HepG2 (cell line): ENCODE data around the gene C2CD3. TPM values are rescaled to one million over a fixed set of nuclear protein-coding genes. Genes with fewer than 3 reads are reported as not detected.
A peak's percentile ranks its signal among the peaks of the same experiment; 100 is the strongest.

Source experiments
- ATAC-seq: fragments of 200-7000 bp; cut with Tn5 transposase; 3 replicates; pipeline ENCODE4 v1.9.1; 2020; ENCODE audit warnings: mild to moderate bottlenecking, moderate library complexity
- BruUV-seq: library from RNA; stranded (reverse); fragments of 400-500 nt; replicated peaks from 2 replicates; lab custom pipeline; 2021; lab: Mats Ljungman, UMichigan
- CTCF ChIA-PET: fragments of 300-600 bp; formaldehyde crosslinking; extraction: SDS; loops from one replicate; lab custom pipeline; 2021; ENCODE audit warnings: low total read pairs, inconsistent platforms, low intra/inter-chr PET ratio; lab: Yijun Ruan, JAX
- POLR2A ChIA-PET: fragments of 350-600 bp; sonication (Branson Sonifier 250); formaldehyde crosslinking; loops from one replicate; lab custom pipeline; 2020; ENCODE audit warnings: antibody characterized with exemption, inconsistent platforms; lab: Yijun Ruan, JAX
- DNase-seq: peaks from one replicate; pipeline ENCODE4 v3.0.0-alpha.2; 2015; ENCODE audit warnings: low spot score
- FAIRE-seq: peaks from 3 replicates; lab custom pipeline; 2011; peaks lifted over from hg19 to GRCh38; lab: Jason Lieb, UNC
- H2AFZ ChIP-seq: one replicate; pipeline ENCODE4 v1.6.1; 2011; ENCODE audit warnings: low read length, inconsistent platforms
- H3K27ac ChIP-seq: fragments of 300-600 bp; 3 replicates; pipeline ENCODE4 v1.8.0; 2011; ENCODE audit warnings: mixed run types, mild to moderate bottlenecking, mixed read lengths, low read length, inconsistent platforms; ENCODE audit not compliant: insufficient read depth; ENCODE audit errors: extremely low read length
- H3K27me3 ChIP-seq, 2 experiments: fragments of 200-600 bp in 1 of 2; 2 replicates in 1 of 2; 3 replicates in 1 of 2; pipeline versions ENCODE4 v1.6.0 to v1.8.0; 2011; ENCODE audit warnings: low read length in 2 of 2, mild to moderate bottlenecking in 2 of 2, moderate library complexity in 2 of 2, inconsistent platforms in 1 of 2; ENCODE audit not compliant: insufficient read depth in 2 of 2, control insufficient read depth in 1 of 2
- H3K36me3 ChIP-seq, 2 experiments: fragments of 200-600 bp in 1 of 2; replicated peaks in 1 of 2; 2 replicates in 1 of 2; 3 replicates in 1 of 2; pipeline versions ENCODE4 v1.5.1 to v1.8.0; 2011; ENCODE audit warnings: low read length in 2 of 2, inconsistent platforms in 1 of 2; ENCODE audit not compliant: insufficient read depth in 2 of 2, control insufficient read depth in 1 of 2
- H3K4me1 ChIP-seq: 2 replicates; pipeline ENCODE4 v1.5.1; 2012; ENCODE audit warnings: low read length, inconsistent platforms; ENCODE audit not compliant: insufficient read depth
- H3K4me2 ChIP-seq: 2 replicates; pipeline ENCODE4 v1.6.0; 2011; ENCODE audit warnings: low read depth, low read length, inconsistent platforms
- H3K4me3 ChIP-seq, 3 experiments: fragments of 200-600 bp in 1 of 3; sonication (generic), shearing (Covaris generic) in 1 of 3; replicated peaks in 1 of 3; 2 replicates each; pipeline ENCODE4 v1.5.1; 2011 to 2016; ENCODE audit warnings: low read length in 3 of 3, inconsistent platforms in 2 of 3, low read depth in 2 of 3, mild to moderate bottlenecking in 2 of 3, control low read depth in 1 of 3, mixed read lengths in 1 of 3; ENCODE audit not compliant: insufficient read depth in 1 of 3
- H3K79me2 ChIP-seq: one replicate; pipeline ENCODE4 v1.6.1; 2011; ENCODE audit warnings: low read length, inconsistent platforms; ENCODE audit not compliant: insufficient read depth
- H3K9ac ChIP-seq: 2 replicates; pipeline ENCODE4 v1.6.0; 2011; ENCODE audit warnings: mild to moderate bottlenecking, low read depth, low read length, inconsistent platforms; ENCODE audit not compliant: insufficient read depth
- H3K9me3 ChIP-seq: 2 replicates; pipeline ENCODE4 v1.5.1; 2012; ENCODE audit warnings: mild to moderate bottlenecking, low read length
- H4K20me1 ChIP-seq: 2 replicates; pipeline ENCODE4 v1.6.0; 2011; ENCODE audit warnings: inconsistent platforms, mild to moderate bottlenecking, low read length, moderate library complexity; ENCODE audit not compliant: insufficient read depth
- ESRRA ChIP-seq: sonication (generic); formaldehyde crosslinking; IDR thresholded peaks from 2 replicates; pipeline ENCODE4 v1.5.1; 2020; ENCODE audit warnings: mild to moderate bottlenecking, low read depth, missing genetic modification reagents
- MED1 ChIP-seq: sonication (generic); formaldehyde crosslinking; IDR thresholded peaks from 2 replicates; pipeline ENCODE4 v1.4.0; 2020; ENCODE audit warnings: missing genetic modification reagents
- NCOR1 ChIP-seq: fragments of 200-600 bp; sonication (generic); IDR thresholded peaks from 2 replicates; pipeline ENCODE4 v1.7.0; 2017; ENCODE audit warnings: antibody characterized with exemption, low read length, borderline replicate concordance
- SNAI1 ChIP-seq: sonication (generic); formaldehyde crosslinking; IDR thresholded peaks from 2 replicates; pipeline ENCODE4 v1.5.0; 2020; ENCODE audit warnings: mild to moderate bottlenecking, missing genetic modification reagents, borderline replicate concordance
- TBX2 ChIP-seq: sonication (generic); formaldehyde crosslinking; IDR thresholded peaks from 2 replicates; pipeline ENCODE4 v1.5.0; 2020; ENCODE audit warnings: missing genetic modification reagents, mild to moderate bottlenecking, borderline replicate concordance
- ZNF350 ChIP-seq: sonication (generic); formaldehyde crosslinking; IDR thresholded peaks from 2 replicates; pipeline ENCODE4 v1.4.0; 2020; ENCODE audit warnings: mild to moderate bottlenecking, low read depth, missing genetic modification reagents, borderline replicate concordance
- ZNF775 ChIP-seq: sonication (generic); formaldehyde crosslinking; IDR thresholded peaks from 2 replicates; pipeline ENCODE4 v1.4.0; 2020; ENCODE audit warnings: missing genetic modification reagents, mild to moderate bottlenecking, moderate library complexity, borderline replicate concordance
- WGBS: methylation state at CpG from one replicate; pipeline ENCODE4 v1.1.6; 2017; ENCODE audit warnings: low lambda C conversion rate; 5-methylcytosine and 5-hydroxymethylcytosine counted together
- in situ Hi-C: cut with HindIII; loops from 2 replicates; pipeline ENCODE4 v1.10.0; 2017; ENCODE audit warnings: low pct_unique_long_range_greater_than_20kb; ENCODE audit not compliant: extremely low pct_ligation_motif_present
- intact Hi-C: fragments of 100-400 bp; cut with micrococcal nuclease; formaldehyde crosslinking; loops from one replicate; pipeline ENCODE4 v1.10.0; 2022; ENCODE audit not compliant: unreplicated experiment
- polyA plus RNA-seq, 8 experiments: library from polyadenylated mRNA; depleted of rRNA in 3 of 8; stranded (reverse) in 7 of 8; unstranded in 1 of 8; fragments of >200 nt; fragmentation: Illumina TruSeq in 4 of 8; extraction: Trizol in 4 of 8; gene quantifications; 2 replicates each; pipeline versions ENCODE4 v1.2.1 to v1.2.3, GENCODE V29; 2011 to 2016; ENCODE audit warnings: low read depth in 4 of 8, missing spikeins in 1 of 8, mixed read lengths in 1 of 8; ENCODE audit not compliant: insufficient read depth in 1 of 8
- total RNA-seq, 5 experiments: library from RNA; depleted of rRNA; stranded (reverse); fragments of >200 nt; fragmentation: Illumina TruSeq; extraction: Trizol; gene quantifications; 2 replicates each; pipeline ENCODE4 v1.2.3, GENCODE V29; 2016; ENCODE audit warnings: low read depth in 1 of 5
- TF ChIP-seq, protein P1 (sequence below): sonication (generic); formaldehyde crosslinking; IDR thresholded peaks from 2 replicates; pipeline ENCODE4 v1.8.1; 2023; ENCODE audit warnings: missing genetic modification reagents, mild to moderate bottlenecking, borderline replicate concordance
- TF ChIP-seq, protein P2 (sequence below): sonication (generic); formaldehyde crosslinking; IDR thresholded peaks from 2 replicates; pipeline ENCODE4 v1.5.0; 2020; ENCODE audit warnings: missing genetic modification reagents, mild to moderate bottlenecking, borderline replicate concordance
- TF ChIP-seq, protein P3 (sequence below): sonication (generic); formaldehyde crosslinking; IDR thresholded peaks from 2 replicates; pipeline ENCODE4 v1.5.0; 2020; ENCODE audit warnings: missing genetic modification reagents

Gene C2CD3
- total and polyA plus RNA-seq, 2 of the 13 experiments (the other 11 are each of a cell fraction or from before 2014, with no cell fraction given) = 5.5 to 6.4 TPM

DNA sequence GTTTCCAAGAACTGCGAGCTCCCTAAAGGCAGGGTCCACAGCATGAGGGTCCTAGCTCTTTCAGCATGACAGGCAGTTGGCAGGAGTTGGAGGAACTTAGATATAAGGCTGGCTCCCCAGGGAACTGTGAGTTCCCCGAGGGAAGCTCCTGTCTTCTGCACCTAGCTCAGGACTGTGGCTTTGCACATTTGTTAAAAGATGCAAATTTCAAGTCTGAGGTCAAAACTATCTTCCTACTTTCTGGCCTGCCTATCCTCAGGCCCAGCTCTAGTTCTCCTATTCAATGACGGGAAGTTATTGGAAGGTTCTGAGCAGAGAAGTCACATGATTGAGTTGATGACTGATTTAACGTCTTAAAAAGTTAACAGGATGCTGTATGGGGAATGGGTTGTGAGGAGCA lies 150.3 kb downstream of the C2CD3 start (continued):
- no peak for TF ChIP-seq ZNF775 (CRISPR knock-in tag)
- TF ChIP-seq, protein P1, sequence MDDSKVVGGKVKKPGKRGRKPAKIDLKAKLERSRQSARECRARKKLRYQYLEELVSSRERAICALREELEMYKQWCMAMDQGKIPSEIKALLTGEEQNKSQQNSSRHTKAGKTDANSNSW = no peak

DNA sequence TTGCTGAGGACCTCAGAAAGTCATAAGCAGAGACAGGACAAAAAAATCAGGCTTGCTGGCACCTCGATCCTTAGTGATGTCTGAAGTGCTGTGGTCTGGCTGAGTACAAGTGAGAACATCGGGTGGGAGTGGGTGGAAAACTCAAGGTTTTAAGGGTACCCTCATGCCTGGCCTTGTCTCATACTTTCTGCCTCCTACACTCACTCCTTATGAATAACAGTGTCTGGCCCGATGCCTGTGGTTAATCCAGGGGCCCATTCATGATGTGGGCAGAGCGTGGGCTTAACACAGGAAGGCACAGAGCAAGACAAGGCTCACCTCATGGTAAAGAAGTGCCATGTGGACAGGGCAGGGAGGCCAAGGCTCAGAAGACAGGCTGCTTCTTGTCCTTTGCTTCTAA lies 150.9 kb downstream of the C2CD3 start:
- no TSS peak for BruUV-seq
- no peak overlapping the region for H3K9ac ChIP-seq
- H3K36me3 ChIP-seq = no peaks in the 10 kb centered on the region; a peak in 1 of 5 replicates
- H3K79me2 ChIP-seq = no peaks in the 10 kb centered on the region
- FAIRE-seq (no peak), DNase-seq (no peak), ATAC-seq (no peak)
- H2AFZ ChIP-seq = no peak overlapping the region
- TF ChIP-seq, protein P2, sequence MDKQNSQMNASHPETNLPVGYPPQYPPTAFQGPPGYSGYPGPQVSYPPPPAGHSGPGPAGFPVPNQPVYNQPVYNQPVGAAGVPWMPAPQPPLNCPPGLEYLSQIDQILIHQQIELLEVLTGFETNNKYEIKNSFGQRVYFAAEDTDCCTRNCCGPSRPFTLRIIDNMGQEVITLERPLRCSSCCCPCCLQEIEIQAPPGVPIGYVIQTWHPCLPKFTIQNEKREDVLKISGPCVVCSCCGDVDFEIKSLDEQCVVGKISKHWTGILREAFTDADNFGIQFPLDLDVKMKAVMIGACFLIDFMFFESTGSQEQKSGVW (CRISPR knock-in tag) = no peak
- no peak for TF ChIP-seq TBX2
- no peak for TF ChIP-seq ESRRA (CRISPR knock-in tag)
- no peak for TF ChIP-seq MED1
- TF ChIP-seq, protein P3, sequence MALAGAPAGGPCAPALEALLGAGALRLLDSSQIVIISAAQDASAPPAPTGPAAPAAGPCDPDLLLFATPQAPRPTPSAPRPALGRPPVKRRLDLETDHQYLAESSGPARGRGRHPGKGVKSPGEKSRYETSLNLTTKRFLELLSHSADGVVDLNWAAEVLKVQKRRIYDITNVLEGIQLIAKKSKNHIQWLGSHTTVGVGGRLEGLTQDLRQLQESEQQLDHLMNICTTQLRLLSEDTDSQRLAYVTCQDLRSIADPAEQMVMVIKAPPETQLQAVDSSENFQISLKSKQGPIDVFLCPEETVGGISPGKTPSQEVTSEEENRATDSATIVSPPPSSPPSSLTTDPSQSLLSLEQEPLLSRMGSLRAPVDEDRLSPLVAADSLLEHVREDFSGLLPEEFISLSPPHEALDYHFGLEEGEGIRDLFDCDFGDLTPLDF (CRISPR knock-in tag) = no peak
- no peak for TF ChIP-seq ZNF350 (CRISPR knock-in tag)
- no peak for TF ChIP-seq NCOR1
- no peak for TF ChIP-seq SNAI1 (CRISPR knock-in tag)
- in situ Hi-C loops = no loop called here
- H3K4me3 ChIP-seq = no peak overlapping the region
- no peaks in the 10 kb centered on the region for H4K20me1 ChIP-seq
- peak overlapping the region; percentile 92 for H3K27ac ChIP-seq
- H3K4me2 ChIP-seq = no peak overlapping the region
- peaks cover 42% of the 10 kb centered on the region for H3K4me1 ChIP-seq
- POLR2A ChIA-PET = interaction anchor here (0.6 to 2.0 kb wide), 7 partner anchors 12 to 150 kb away, joined by 3 to 32 read pairs (median 3); partner anchors contain the start of gene UCP2
- CTCF ChIA-PET = no interaction called here
- intact Hi-C loops = no loop called here
- no peaks in the 10 kb centered on the region for H3K9me3 ChIP-seq
- WGBS = 98% methylated on average over 4 of the region's 4 CpGs
- H3K27me3 ChIP-seq = no peaks in the 10 kb centered on the region
